Measurements from ENCODE around the gene KLK2. TPM values are rescaled to one million over a fixed set of nuclear protein-coding genes. Genes with fewer than 3 reads are reported as not detected.

KLK2 gene
- not detected for total RNA-seq

DNA sequence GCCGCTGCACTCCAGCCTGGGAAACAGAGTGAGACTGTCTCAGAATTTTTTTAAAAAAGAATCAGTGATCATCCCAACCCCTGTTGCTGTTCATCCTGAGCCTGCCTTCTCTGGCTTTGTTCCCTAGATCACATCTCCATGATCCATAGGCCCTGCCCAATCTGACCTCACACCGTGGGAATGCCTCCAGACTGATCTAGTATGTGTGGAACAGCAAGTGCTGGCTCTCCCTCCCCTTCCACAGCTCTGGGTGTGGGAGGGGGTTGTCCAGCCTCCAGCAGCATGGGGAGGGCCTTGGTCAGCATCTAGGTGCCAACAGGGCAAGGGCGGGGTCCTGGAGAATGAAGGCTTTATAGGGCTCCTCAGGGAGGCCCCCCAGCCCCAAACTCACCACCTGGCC, at the start of gene KLK2:
Gene KLK2, plus strand, starts transcription at position 384 of the 400 bp plus-strand sequence. CDS start 35 bp downstream, outside the sequence.
- no peak for ATAC-seq

DNA sequence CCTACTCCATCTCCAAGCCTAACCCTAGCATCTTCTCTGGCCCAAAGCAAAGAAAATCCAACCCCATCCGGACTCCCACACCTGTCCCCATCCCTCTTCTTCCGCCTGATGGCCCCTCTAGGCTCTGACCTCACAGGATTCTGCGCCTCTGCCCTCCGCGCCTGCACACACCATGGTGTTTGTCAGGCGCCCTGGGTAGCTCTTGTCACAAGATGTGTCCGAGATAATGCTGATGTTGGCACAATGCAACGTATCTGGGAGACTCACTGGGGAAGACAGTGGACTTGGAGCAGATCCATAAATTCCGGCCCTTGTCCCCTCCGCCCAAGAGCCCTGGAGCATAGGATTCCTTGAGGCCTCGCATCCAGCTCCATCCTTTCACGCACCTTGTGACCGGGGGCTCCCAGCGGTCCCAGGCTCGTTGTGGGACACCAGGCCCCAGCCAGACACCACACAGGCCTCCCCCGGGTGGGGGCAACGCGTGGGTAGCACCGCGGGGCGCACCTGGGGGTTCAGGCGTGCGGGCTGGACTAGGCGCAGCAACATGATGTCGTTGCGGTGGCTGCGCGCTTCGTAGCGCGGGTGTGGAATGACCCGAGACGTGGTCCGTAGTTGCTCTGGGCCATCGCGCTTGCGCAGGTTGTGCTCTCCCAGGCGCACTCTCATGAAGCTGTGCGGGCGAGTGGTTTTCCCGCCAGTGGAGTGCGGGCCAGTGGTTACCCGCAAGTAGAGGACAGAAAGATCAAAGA, 46.6 kb upstream of the KLK2 start:
- ATAC-seq = no peak

DNA sequence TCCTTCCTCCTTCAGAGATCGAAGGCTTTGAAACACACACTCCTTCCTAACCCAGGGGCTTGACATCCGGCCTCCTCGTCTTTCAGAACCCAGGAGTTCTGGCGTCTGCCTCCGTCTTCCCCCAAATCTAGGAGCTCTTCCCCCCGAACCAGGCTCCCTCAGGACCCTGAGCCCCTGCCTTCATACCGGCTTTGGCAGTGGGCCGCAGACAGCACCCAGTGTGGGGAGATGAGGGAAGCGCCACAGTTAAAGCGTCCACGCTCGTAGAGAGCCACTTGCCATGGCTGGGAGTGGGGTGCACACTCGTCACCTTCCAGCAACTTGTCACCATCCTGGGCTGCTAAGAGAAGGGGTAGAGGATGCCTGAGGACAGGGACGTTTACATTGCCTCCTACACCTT, 45.8 kb upstream of the KLK2 start:
- no peak for ATAC-seq

DNA sequence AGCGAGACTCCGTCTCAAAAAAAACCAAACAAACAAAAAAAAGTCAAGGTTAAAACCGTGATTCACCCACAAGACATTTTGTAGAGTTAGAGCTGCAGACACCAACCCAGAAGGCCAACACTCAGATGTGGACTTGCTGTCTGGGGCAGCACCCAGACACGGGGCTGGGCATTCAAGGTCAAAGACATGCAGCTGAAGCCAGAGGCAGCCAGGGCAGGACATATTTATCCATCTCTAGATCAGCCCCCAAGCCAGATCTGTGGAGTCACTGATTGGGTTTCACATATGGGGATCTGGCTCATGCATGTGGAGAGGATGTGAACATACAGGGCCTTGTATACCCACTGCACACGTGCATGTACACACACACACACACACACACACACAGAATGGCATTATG, 43.4 kb upstream of the KLK2 start:
- ATAC-seq = no peak

DNA sequence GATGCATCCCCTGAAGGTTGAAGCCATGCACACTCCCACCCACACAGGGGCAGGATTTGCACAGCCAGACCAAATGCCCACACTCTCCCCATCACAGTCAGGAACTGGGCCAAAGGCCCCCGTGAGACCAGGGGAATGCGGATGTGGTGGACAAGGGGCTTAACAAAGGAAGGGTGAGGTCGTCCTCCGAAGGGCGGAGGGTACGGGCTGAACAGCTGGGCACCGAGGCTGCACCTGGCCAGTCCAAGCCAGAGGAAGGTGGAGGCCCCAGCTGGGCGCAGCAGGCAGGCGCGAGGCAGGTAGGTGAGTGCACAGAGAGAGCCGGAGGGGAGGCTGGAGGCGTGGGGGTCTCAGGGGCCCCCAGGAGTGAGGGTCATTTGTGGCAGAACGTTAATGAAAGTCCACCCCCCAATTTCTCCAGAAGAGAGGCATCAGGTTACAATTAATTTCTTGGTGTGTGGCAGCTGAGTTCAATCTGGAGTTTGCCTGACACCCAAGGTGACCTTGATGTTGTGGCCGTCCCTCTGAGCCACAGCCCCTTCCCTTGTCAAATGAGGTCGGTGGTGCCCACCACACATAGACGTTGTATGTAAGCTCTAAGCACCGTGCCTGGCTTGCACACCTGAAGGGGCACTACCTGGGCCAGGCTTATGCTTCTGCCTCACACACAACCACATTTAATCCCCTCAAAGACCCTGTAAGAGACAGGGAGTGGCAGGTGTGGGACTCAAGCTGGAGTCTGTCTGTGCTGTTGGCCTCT, 42.8 kb upstream of the KLK2 start:
- no peak for ATAC-seq

DNA sequence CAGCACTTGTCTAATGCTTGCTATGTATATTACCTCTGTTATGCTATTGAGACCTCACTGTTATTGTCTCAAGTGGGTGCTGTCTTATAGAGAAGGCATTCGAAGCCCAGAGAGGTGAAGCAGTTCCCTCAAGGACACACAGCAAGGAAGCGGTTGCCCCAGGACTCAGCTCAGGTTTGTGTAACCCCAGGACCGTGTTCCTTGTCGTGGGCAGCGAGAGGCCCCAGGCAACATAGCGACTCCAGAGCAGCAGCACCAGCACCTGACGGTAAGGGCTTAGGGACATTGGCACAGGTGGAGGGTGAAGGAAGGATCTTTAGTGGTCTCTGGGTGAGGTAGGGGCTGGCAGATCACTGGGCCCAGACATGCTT, 42.2 kb upstream of the KLK2 start:
- no peak for ATAC-seq

DNA sequence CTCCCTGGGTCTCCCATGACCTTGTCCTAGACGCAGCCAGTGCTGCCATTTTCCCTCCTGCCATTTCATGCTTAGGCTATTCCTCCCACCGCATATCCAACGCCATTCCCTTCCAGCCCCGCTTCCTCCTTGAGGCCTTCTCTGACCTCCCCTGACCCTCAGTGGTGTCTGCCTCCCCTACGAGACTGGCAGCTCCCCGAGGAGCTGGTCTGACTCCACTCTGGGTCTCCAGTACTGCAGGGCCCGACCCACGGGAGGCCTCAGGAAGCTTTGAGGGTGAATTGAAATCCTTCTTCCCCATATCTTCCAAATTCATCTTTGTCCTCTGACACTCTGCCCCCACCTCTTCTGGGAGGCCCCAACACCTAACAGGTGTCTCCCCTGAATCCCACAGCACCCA, 40.6 kb upstream of the KLK2 start:
- no peak for ATAC-seq

DNA sequence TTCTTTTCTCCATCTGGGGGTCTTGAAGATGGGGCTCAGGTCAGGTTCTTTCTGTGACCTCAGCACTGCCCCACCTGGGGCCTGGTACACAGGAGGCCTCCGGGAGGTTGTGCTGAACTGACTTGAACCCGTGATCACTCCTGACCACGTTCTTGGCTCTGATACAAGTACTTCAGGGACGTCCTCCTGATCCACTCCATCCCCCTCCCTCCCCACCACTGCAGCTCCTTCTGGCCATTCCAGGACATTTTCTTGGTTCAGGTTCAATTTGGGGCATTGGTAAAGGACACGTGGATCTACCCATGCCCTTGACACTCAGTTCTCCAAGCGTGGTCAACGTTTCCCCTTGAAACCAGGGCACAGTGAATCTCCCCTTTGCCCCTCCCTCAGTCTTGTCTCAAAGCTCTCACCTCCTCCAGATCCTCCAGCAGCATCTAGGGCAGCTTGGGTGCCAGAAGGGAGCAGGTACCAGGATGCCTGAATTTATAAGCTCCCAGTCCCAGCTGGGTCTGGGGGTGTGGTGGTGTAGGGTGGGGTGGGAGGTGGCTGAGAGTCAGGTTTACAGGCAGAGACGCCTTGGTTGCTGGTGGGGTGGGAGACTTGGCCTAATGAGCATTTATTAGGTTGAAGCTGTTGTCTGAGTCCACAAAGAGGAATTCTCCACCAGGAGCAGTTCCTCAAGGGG, 40.0 kb upstream of the KLK2 start, which contains the start of gene KLK15:
Gene KLK15, minus strand, starts transcription at position 458 of the 685 bp plus-strand sequence. CDS start 2,082 bp downstream, outside the sequence.
- no peak for ATAC-seq

DNA sequence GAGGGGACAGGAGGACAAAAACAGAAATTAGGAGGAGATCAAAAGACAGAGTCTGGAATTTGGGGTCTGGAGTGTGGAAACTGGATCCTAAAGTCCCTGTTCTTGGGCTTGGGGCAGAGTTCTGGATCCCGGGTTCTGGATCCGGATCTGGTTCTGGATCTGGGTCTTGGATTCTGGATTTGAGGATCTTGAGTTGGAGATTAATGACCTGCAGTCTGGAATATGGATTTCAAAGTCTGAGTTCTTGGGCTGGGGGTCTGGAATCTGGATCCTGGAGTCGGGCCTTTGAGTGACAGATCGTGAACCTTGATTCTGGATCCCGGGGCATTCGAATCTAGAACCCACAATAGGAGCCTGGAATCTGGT, 39.5 kb upstream of the KLK2 start:
- ATAC-seq = no peak

DNA sequence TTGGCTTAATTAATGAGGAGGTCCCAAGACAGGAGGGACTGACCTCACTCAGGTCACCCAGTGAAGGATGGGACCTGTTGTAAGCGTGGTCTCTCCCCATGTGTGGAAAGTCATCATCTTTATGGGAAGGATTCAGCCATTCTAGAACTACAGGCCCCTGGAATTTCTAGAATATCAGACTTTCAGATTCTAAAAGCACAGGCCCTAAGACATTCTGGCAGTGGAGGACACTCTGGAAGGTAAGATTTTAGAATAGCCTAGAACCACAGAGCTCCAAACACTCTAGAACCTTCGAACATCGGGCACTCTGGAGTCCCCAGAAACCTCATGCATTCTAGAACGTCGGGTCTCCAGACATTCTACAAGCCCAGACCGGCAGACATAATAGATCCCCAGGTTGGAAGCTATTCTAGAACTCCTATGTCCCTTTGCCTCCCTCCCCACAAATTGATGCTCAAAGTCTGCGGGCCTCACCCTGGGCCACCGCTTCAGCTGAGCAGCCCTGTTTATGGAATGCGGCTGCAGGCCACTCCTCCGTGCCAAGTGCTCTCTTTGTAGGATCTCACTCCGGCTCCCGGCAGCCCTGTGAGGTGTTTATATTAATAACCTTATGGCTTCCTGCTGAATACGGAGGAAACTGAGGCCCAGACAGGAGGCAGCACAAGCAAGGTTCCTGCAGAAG, 38.0 kb upstream of the KLK2 start:
- peak; percentile 7 for ATAC-seq

DNA sequence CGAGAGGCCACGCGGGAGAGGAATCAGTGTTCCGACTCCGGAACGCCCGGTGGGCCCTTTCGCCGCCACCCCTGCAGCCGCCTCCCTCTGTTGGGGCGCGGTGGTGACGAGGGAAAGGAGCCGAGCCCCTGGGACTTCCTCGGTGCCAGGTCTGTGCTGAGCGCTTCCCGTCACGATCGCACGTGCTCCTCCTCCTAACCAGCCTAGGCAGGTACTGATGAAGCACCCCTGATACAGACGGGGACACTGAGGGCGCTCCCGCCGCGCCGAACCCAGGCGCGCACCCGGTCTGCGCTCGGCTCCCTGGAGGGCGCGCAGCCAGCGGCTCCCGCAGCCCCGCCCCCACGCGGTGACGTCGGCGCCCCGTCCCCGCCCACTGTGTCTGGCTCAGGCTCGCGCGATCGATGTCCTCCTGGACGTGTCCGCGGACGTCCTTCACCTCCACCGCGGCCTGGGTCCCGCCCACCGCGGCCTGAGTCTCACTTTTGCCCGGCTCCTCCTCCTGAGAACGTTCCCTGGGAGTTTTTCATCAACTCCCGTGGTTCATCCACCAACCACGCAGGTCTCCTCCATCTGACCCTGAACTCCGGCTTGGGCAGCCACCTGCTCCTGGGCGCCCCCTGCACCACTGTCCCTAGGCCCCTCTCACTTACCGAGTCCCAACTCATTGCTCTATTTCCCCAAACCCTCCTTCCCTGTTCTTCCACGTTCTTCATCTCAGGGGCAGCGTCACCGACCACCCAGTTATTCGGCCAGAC, 37.3 kb upstream of the KLK2 start:
- ATAC-seq = peak; percentile 90

DNA sequence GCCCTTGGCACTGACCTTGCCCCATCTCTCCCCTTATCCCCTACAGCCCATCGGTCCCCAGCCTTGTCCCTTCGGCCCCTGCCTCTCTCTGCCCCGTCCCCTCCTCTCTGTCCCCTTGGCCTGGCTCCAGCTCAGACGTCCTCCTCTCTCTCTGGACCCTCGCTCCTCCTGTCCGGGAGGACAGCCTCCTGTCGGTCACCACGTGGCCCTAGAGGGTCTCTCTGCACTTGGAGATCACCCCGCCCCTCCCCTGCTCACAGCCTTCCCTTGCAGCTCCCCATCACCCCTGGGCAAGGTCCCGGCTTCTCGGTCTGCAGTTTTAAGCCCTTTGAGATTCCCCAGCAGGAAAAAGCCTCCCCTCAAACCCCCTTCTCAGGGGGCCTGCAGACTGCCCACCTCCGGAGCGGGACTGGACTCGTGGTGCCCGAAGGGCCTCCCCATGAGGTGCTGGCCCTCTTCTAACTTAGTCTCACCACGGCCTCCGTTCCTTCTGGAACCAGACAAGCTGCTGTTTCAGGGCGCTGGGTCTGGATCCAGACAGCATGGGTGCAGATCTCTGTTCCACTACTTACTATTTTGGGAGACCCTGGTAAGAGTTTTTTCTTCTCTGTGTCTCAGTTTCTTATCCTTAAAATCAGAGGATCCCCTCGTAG, 36.6 kb upstream of the KLK2 start:
- ATAC-seq = peak; percentile 6

DNA sequence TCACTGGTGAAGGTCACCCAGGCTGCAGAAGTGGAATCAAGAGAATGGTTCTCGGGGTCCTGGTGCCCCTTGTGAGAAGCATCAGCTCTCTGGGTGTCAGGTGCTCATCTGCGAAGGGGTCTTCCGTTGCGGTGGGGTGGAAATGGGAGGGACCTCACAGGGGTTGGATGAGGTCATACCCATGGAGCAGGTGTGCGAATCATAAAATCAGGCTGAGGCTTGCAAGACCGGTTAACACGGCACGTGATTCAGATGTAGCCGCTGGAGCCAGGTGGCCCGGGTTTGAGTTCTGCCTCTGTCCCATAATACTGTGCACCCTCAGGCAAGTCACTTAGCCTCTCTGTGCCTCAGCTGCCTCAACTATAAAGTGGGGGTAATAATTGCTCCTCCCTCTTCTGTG, 35.9 kb upstream of the KLK2 start:
- peak; percentile 45 for ATAC-seq

DNA sequence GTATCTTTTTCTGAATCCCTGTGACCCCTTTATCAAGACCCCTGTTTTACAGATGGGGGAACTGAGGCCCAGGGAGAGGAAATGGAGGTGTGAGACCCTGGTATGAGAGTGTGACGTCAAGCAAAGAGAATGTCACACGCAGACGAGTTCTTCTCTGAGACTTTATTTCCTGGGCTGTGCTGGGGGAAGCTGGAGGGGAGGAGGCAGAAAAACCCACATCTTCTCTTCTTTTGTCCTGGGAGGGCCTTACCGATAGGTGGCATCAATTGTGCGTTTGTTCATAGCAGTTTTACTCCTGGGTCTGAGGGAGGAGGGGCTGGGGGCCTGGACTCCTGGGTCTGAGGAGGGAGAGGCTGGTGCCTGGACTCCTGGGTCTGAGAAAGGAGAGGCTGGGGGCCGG, 35.0 kb upstream of the KLK2 start:
- no peak for ATAC-seq

DNA sequence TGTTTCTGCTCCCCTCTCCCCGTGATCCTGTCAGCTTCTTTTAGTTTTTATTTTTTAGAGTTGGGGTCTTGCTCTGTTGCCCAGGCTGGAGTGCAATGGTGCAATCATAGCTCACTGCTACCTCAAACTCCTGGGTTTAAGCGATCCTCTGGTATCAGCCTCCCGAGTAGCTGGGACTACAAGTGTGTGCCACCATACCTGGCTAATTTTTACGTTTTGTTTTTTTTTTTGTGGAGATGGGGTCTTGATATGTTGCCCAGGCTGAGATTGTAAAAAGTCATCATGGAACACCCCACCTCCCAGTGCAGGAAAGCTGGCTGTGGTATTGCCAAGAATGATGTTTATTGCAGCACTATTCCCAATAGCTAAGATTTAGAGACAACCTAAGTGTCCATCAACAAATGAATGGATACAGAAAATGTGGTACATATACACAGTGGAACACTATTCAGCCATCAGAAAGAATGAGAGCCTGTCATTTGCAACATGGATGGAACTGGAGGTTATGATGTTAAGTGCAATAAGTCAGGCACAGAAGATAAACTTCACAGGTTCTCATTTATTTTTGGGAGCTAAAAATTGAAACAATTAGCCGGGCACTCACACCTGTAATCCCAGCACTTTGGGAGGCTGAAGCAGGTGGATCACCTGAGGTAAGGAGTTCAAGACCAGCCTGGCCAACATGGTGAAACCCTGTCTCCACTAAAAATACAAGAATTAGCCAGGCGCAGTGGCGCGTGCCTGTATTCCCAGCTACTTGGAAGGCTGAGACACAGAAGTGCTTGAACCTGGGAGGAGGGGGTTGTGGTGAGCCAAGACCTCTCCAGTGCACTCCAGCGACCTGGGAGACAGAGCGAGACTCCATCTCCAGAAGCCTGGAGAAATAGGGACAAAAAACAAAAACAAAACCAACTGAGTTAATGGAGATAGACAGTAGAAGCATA, 33.3 kb upstream of the KLK2 start:
- ATAC-seq = no peak

DNA sequence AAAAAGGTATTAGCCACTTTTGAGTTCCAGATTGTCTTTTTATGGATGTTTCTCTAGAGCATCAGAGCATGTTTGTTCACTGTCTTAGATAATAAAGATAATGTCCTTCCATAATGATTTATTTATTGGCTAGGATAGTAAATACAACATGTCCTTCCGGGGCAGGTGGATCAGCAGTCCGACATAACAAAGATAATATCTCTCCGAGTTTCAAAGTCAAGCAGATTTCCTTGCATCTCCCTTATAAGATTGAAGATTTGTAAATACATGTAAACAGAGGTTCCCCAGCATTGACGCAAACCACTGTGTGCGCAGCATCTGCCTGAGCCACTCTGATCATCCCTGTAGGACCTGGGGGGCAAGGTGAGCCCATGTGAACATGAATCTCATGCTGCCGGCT, 31.1 kb upstream of the KLK2 start:
- ATAC-seq = no peak

DNA sequence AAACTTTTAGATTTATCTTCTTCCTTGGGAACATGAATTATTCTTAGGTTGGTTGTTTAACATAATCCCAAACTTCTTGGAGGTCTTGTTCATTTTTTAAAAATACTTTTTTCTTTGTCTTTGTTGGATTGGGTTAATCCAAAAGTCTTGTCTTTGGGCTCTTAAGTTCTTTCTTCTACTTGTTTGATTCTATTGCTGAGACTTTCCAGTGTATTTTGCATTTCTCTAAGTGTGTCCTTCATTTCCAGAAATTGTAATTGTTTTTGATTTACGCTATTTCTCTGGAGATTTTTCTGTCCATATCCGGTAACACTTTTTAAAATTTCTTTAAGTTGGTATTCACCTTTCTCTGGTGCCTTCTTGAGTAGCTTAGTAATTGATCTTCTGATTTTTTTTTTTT, 30.0 kb upstream of the KLK2 start:
- no peak for ATAC-seq

DNA sequence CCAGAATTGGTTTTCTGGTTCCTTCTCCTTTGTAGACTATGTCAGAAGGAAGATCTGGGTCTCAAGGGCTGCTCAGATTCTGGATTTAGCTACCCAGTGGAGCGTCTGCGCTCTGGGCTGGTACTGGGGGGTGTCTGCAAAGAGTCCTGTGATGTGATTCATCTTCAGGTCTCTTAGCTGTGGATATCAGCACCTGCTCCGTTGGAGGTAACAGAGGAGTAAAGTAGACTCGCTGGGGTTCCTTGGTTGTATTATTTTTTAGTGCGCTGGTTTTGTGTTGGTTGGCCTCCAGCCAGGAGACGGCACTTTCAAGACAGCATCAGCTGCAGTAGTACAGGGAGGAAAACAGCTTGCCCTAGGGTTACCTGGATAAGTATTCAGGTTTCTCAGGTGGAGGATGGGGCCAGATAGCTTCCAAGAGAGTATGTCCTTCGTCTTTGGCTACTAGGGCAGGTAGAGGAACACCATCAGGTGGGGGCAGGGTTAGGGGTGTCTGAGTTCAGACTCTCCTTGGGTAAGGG, 29.5 kb upstream of the KLK2 start:
- ATAC-seq = no peak

DNA sequence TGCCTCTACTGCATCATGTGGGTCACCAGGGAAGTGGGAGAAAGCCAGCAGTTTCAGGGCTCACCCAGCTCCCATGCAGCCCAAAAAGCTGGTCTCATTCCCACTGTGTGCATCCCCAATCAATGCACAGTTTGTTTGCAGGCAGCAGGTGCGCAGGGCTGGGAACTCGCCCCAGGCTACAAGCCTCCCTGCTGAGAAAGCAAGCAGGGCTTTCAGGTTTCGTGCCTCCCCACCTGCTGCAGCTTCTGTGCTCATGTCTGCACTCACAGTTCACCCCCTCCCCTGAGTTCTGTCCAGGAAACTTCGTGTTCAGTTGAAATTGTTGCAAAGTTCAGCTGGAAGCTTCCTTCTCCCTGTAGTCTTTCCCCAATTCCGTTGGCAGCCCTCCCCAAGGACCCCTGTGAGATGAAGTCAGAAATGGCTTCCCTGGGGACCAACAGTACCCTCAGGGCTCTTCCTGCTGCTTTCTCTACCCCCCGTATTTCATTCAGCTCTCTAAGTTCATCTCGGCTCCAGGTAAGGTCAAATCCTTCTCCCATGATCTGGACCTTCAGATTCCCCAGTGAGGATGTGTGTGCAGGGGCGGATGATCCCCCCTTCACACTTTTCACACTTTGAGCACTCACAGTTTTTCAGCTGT, 28.8 kb upstream of the KLK2 start:
- ATAC-seq = no peak

DNA sequence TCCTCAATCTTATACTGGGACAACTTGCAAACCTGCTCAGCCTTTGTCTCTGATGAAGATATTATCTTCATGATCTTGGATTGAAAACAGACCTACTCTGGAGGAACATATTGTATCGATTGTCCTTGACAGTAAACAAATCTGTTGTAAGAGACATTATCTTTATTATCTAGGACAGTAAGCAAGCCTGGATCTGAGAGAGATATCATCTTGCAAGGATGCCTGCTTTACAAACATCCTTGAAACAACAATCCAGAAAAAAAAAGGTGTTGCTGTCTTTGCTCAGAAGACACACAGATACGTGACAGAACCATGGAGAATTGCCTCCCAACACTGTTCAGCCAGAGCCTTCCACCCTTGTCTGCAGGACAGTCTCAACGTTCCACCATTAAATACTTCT, 22.5 kb upstream of the KLK2 start:
- ATAC-seq = no peak

All from esophagus mucosa (tissue), 1 donor.